NCI-H2196 (cell line): Measurements from ENCODE around the gene SLC41A3.
"Not testable (repeated sequence)": the region's sequence is repeated elsewhere in the genome, so short reads cannot be mapped to it uniquely, and the experiment has no call there.

Experiments
- DNase-seq: peaks from one replicate; lab custom pipeline; 2025; ENCODE audit not compliant: unreplicated experiment; lab: John Stamatoyannopoulos, UW

SLC41A3 gene

DNA sequence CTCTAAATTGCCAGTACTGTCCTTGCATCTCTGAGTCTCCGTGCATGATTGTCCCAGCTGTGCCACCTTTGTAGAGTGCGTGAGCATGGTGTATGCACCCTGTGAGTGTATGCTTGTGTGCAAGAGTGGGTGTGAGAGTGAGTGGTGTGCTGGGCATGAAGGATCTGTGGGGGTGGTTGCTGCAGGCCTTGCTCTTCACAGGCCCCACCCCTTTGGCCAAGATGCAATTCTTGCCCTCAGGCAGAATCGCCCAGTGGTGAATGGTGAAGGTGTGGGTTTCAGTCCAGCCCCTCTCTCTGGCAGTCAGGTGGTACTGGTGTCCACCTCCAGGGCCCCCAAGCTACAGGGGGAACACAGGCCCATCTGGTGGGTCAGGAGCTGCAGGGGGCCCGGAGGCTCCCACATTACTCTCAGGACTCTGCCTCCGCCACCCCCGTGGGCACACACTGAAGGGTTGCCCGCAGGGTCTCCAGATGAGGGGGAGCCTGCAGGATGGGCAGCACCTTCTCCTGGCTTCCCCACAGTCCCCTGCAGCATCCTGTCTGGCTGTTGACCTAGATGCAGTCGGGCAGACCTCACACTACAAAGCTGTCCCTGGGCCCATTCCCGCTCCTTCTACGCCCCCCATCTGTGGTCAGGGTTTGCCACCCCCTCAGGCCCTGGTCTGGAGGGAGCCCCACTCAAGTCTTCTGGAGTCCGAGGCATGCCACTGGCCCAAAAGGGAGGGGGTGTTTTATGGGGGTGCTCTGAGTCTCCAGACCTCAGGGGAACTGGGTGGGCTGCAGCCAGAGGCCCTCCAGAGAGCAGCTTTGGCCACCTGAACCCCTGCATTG is 123.3 kb downstream of the SLC41A3 start:
- DNase-seq = no peak

DNA sequence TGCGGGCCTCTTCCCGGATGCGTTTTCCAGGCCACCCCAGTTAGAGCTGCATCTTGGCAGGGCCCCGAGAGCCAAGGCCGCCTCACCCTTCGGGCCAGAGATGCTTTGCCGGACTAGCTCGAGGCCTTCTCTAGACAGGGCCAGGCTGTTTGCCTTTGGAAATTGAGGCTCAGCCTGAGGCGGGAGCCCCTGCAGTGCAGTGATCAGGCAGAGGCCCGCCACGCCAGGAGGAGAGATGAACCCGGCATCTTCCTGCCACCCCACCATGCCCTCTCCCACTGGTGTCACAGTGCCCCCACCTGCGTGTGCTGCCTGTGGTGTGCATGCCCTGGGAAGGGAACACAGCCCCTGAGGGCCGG is 123.9 kb downstream of the SLC41A3 start:
- DNase-seq = no peak

GRCh38 chr3:125959317-125960065 is 124.4 kb downstream of the SLC41A3 start:
- no peak for DNase-seq

GRCh38 chr3:125958511-125959316 is 125.2 kb downstream of the SLC41A3 start:
- no peak for DNase-seq

DNA sequence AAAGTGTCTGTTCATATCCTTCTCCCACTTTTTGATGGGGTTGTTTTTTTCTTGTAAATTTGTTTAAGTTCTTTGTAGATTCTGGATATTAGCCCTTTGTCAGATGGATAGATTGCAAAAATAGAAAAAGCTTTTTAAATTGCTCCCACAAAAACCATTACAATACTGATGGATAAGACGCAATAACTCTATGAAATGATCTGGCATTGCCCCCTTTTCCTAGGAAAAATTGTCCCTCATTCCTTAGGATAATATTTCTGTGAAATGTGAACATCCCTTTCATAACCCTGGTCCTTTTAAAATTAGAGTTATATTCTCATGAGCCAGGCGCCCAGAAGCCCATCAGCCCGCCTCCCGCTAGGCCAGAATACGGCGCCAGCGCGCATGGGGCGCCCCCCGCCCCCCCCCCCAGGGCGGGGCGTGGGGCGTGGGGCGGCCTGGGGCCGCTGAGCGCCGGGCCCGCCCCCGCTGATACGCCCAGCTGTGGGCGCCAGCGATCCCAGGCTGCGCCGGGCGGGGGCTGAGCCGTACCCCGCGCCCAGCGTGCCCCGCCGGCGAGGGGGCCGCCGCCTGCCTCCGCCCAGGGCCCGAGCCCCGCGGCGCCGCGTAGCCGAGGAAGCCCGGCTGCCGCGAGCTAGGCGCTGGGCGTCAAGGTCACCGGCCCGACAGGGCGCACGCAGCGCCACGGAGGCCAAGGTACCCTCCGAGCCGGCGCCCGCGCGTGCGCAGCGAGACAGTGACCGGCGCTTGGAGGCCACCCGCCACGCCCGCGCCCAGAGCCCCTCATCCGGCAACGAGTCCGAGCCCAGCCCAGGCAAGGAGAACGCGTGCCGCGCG is 126.0 kb downstream of the SLC41A3 start:
- no peak for DNase-seq

DNA sequence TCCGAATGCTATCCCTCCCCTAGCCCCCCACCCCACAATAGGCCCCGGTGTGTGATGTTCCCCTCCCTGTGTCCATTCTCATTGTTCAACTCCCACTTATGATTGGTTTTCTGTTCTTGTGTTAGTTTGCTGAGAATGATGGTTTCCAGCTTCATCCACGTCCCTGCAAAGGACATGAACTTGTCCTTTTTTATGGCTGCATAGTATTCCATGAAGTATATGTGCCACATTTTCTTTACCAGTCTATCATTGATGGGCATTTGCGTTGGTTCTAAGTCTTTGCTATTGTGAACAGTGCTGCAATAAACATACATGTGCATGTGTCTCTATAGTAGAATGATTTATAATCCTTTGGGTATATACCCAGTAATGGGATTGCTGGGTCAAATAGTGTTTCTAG is 126.9 kb downstream of the SLC41A3 start:
- not testable (repeated sequence) for DNase-seq
